MM.1S (cell line): ENCODE data around the gene GGNBP2.
"Not testable (repeated sequence)": the region's sequence is repeated elsewhere in the genome, so short reads cannot be mapped to it uniquely, and the experiment has no call there.

Experiments
- DNase-seq: peaks from one replicate; pipeline ENCODE4 v3.0.0-alpha.2; 2015
- H2AFZ ChIP-seq: fragments of 300-600 bp; sonication (generic); 2 replicates; pipeline ENCODE4 v1.6.0; 2016; ENCODE audit warnings: antibody characterized with exemption, low read length
- H3F3A ChIP-seq: fragments of 300-600 bp; sonication (generic); 2 replicates; pipeline ENCODE4 v1.6.1; 2016; ENCODE audit warnings: mild to moderate bottlenecking, antibody characterized with exemption, low read length, moderate library complexity, mixed read lengths; ENCODE audit not compliant: insufficient read depth
- H3K27ac ChIP-seq: fragments of 300-600 bp; sonication (generic); 2 replicates; pipeline ENCODE4 v1.5.1; 2016; ENCODE audit warnings: mild to moderate bottlenecking, low read length
- H3K27me3 ChIP-seq: fragments of 300-600 bp; sonication (generic); replicated peaks from 2 replicates; pipeline ENCODE4 v1.6.0; 2016; ENCODE audit warnings: low read length; ENCODE audit not compliant: insufficient read depth
- H3K36me3 ChIP-seq: fragments of 300-600 bp; sonication (generic); replicated peaks from 2 replicates; pipeline ENCODE4 v1.6.1; 2016; ENCODE audit warnings: mild to moderate bottlenecking, low read length, mixed read lengths; ENCODE audit not compliant: insufficient read depth
- H3K4me1 ChIP-seq: fragments of 300-600 bp; sonication (generic); 2 replicates; pipeline ENCODE4 v1.6.1; 2016; ENCODE audit warnings: low read length, mixed read lengths
- H3K4me2 ChIP-seq: fragments of 300-600 bp; sonication (generic); 2 replicates; pipeline ENCODE4 v1.6.0; 2016; ENCODE audit warnings: low read depth, low read length
- H3K4me3 ChIP-seq: fragments of 300-600 bp; sonication (generic); 2 replicates; pipeline ENCODE4 v1.5.1; 2016; ENCODE audit warnings: low read length, mixed read lengths
- H3K79me2 ChIP-seq: fragments of 300-600 bp; sonication (generic); 2 replicates; pipeline ENCODE4 v1.6.1; 2016; ENCODE audit warnings: mixed run types, low read length, mixed read lengths
- H3K9ac ChIP-seq: fragments of 300-600 bp; sonication (generic); 2 replicates; pipeline ENCODE4 v1.6.1; 2016; ENCODE audit warnings: low read length, mixed read lengths
- H3K9me2 ChIP-seq: fragments of 300-600 bp; sonication (generic); replicated peaks from 2 replicates; pipeline ENCODE4 v1.6.1; 2016; ENCODE audit warnings: mild to moderate bottlenecking, low read length, mixed read lengths; ENCODE audit not compliant: insufficient read depth
- H3K9me3 ChIP-seq: fragments of 300-600 bp; sonication (generic); replicated peaks from 2 replicates; pipeline ENCODE4 v1.6.1; 2016; ENCODE audit warnings: mild to moderate bottlenecking, low read length, mixed read lengths; ENCODE audit not compliant: insufficient read depth
- H4K20me1 ChIP-seq: fragments of 300-600 bp; sonication (generic); 2 replicates; pipeline ENCODE4 v1.6.1; 2016; ENCODE audit warnings: mild to moderate bottlenecking, low read length, moderate library complexity, mixed read lengths; ENCODE audit not compliant: insufficient read depth
- CTCF ChIP-seq: fragments of 300-600 bp; sonication (generic); IDR thresholded peaks from 2 replicates; pipeline ENCODE4 v1.5.1; 2016; ENCODE audit warnings: antibody characterized with exemption, low read length, mixed read lengths
- EZH2 ChIP-seq: fragments of 300-600 bp; sonication (generic); optimal IDR thresholded peaks from 2 replicates; pipeline ENCODE3; 2017; ENCODE audit warnings: low read depth, mild to moderate bottlenecking, antibody characterized with exemption, low read length, mixed read lengths
- EZH2phosphoT487 ChIP-seq: fragments of 300-600 bp; sonication (generic); IDR thresholded peaks from 2 replicates; pipeline ENCODE4 v1.6.1; 2018; ENCODE audit warnings: antibody characterized with exemption, low read length

The GGNBP2 gene

GRCh38 chr17:36602030-36602748, 57.5 kb downstream of the GGNBP2 start:
- H4K20me1 ChIP-seq = no peaks in the 10 kb centered on the region
- TF ChIP-seq EZH2phosphoT487 (no peak), CTCF (no peak)
- peak overlapping the region; percentile 50; the same call in 1 of the 2 replicates for H3K27ac ChIP-seq
- peaks cover 7% of the 10 kb centered on the region for H3K4me1 ChIP-seq
- peak overlapping the region; percentile 99 for H3K4me2 ChIP-seq
- H3K36me3 ChIP-seq = no peaks in the 10 kb centered on the region
- no peaks in the 10 kb centered on the region for H3K9me2 ChIP-seq
- H3K4me3 ChIP-seq = peak overlapping the region; percentile 83
- H3K9ac ChIP-seq = peak overlapping the region; percentile 81
- no peaks in the 10 kb centered on the region for H3K27me3 ChIP-seq
- peaks cover 31% of the 10 kb centered on the region for H3K79me2 ChIP-seq
- no peaks in the 10 kb centered on the region for H3K9me3 ChIP-seq
- no peaks in the 10 kb centered on the region for H3F3A ChIP-seq
- no peak for DNase-seq
- peak overlapping the region; percentile 80 for H2AFZ ChIP-seq

GRCh38 chr17:36602924-36603384, 58.2 kb downstream of the GGNBP2 start:
- peak; percentile 73 for TF ChIP-seq CTCF
- no peak for TF ChIP-seq EZH2
- no peak for TF ChIP-seq EZH2phosphoT487
- Histone ChIP-seq H3F3A (no peaks in the 10 kb centered on the region), H3K9ac (peak overlapping the region; percentile 81; the same call in 1 of the 2 replicates), H3K9me2 (no peaks in the 10 kb centered on the region), H3K4me2 (peak overlapping the region; percentile 99), H3K27ac (no peak overlapping the region), H3K79me2 (peaks cover 31% of the 10 kb centered on the region), H4K20me1 (no peaks in the 10 kb centered on the region), H3K4me3 (peak overlapping the region; percentile 83), H3K27me3 (no peaks in the 10 kb centered on the region), H3K9me3 (no peaks in the 10 kb centered on the region), H3K36me3 (no peaks in the 10 kb centered on the region), H2AFZ (peak overlapping the region; percentile 80), H3K4me1 (peaks cover 10% of the 10 kb centered on the region)
- DNase-seq = peak; percentile 71

GRCh38 chr17:36605028-36605427, 60.3 kb downstream of the GGNBP2 start:
- H3K4me2 ChIP-seq = not testable (repeated sequence)
- Histone ChIP-seq H3K4me1 (peaks cover 28% of the 10 kb centered on the region), H3K79me2 (peaks cover 31% of the 10 kb centered on the region)

GRCh38 chr17:36608280-36608679, 63.6 kb downstream of the GGNBP2 start:
- Histone ChIP-seq H3K27me3 (no peaks in the 10 kb centered on the region), H3K27ac (peak overlapping the region; percentile 76; the same call in 1 of the 2 replicates), H3K79me2 (peaks cover 18% of the 10 kb centered on the region), H3K4me1 (peaks cover 21% of the 10 kb centered on the region), H3K4me3 (no peak overlapping the region), H3K36me3 (no peaks in the 10 kb centered on the region), H3K9me3 (no peaks in the 10 kb centered on the region), H3K9me2 (no peaks in the 10 kb centered on the region), H2AFZ (0 out of 2 replicates have a peak overlapping the region, but pooled peaks have one; percentile 5), H3K9ac (peak overlapping the region; percentile 19; the same call in 1 of the 2 replicates), H4K20me1 (no peaks in the 10 kb centered on the region), H3F3A (peaks cover 7% of the 10 kb centered on the region), H3K4me2 (peak overlapping the region; percentile 76)
- TF ChIP-seq EZH2phosphoT487 (no peak), EZH2 (no peak), CTCF (no peak)
- DNase-seq = no peak

More at GRCh38 chr17:36605028-36605427, 60.3 kb downstream of the GGNBP2 start:
- H3K36me3 ChIP-seq, H3K27me3 ChIP-seq, H3F3A ChIP-seq, H3K9me3 ChIP-seq, DNase-seq, H3K9me2 ChIP-seq, H3K27ac ChIP-seq, H3K4me3 ChIP-seq, H3K9ac ChIP-seq, H4K20me1 ChIP-seq, H2AFZ ChIP-seq: not testable (repeated sequence)
